Fibroblast of lung (primary cell): ENCODE measurements around the gene SLC25A5. TPM values are rescaled to one million over a fixed set of nuclear protein-coding genes. Genes with fewer than 3 reads are reported as not detected.

ENCODE experiments used
- DNase-seq, 2 donors: peaks; one replicate each; pipeline versions ENCODE4 v3.0.0 to v3.0.0-alpha.2; 2010; ENCODE audit warnings: low read depth in 2 of 2
- H2AFZ ChIP-seq: 2 replicates; pipeline ENCODE4 v1.5.1; 2012; ENCODE audit warnings: low read length, control low read depth, inconsistent platforms
- H3K27ac ChIP-seq: 2 replicates; pipeline ENCODE4 v1.5.1; 2011; ENCODE audit warnings: low read length, control low read depth; ENCODE audit not compliant: insufficient read depth
- H3K27me3 ChIP-seq: 2 replicates; pipeline ENCODE4 v1.5.1; 2011; ENCODE audit warnings: mild to moderate bottlenecking, low read length; ENCODE audit not compliant: control insufficient read depth, insufficient read depth
- H3K36me3 ChIP-seq: 2 replicates; pipeline ENCODE4 v1.5.1; 2011; ENCODE audit warnings: low read length; ENCODE audit not compliant: control insufficient read depth, insufficient read depth
- H3K4me1 ChIP-seq: 2 replicates; pipeline ENCODE4 v1.5.1; 2011; ENCODE audit warnings: low read length; ENCODE audit not compliant: control insufficient read depth, insufficient read depth; ENCODE audit errors: extremely low read depth
- H3K4me2 ChIP-seq: 2 replicates; pipeline ENCODE4 v1.5.1; 2011; ENCODE audit warnings: low read length, control low read depth; ENCODE audit not compliant: insufficient read depth; ENCODE audit errors: extremely low read depth
- H3K4me3 ChIP-seq, 4 experiments: fragments of 200-600 bp in 1 of 4; sonication (generic) in 1 of 4; replicated peaks in 1 of 4; 2 replicates each; pipeline ENCODE4 v1.5.1; 2011 to 2016; ENCODE audit warnings: low read length in 4 of 4, low read depth in 3 of 4, mild to moderate bottlenecking in 3 of 4, control low read depth in 2 of 4, inconsistent platforms in 1 of 4, mixed read lengths in 1 of 4; ENCODE audit not compliant: insufficient read depth in 1 of 4; ENCODE audit errors: control extremely low read depth in 1 of 4
- H3K79me2 ChIP-seq: 2 replicates; pipeline ENCODE4 v1.5.1; 2012; ENCODE audit warnings: mild to moderate bottlenecking, low read length, inconsistent platforms; ENCODE audit not compliant: control insufficient read depth, insufficient read depth
- H3K9ac ChIP-seq: 2 replicates; pipeline ENCODE4 v1.5.1; 2011; ENCODE audit warnings: mild to moderate bottlenecking, low read length, control low read depth; ENCODE audit not compliant: insufficient read depth
- H3K9me3 ChIP-seq: 2 replicates; pipeline ENCODE4 v1.5.1; 2012; ENCODE audit warnings: low read depth, low read length; ENCODE audit not compliant: control insufficient read depth, insufficient read depth
- H4K20me1 ChIP-seq: 2 replicates; pipeline ENCODE4 v1.5.1; 2011; ENCODE audit warnings: low read length; ENCODE audit not compliant: control insufficient read depth, insufficient read depth; ENCODE audit errors: extremely low read depth
- EZH2 ChIP-seq: IDR thresholded peaks from 2 replicates; pipeline ENCODE4 v1.5.1; 2012; ENCODE audit warnings: low read length, control low read depth, mild to moderate bottlenecking; ENCODE audit errors: missing control alignments
- polyA plus RNA-seq, 2 donors: library from polyadenylated mRNA; depleted of rRNA in 1 of 2; stranded (reverse) in 1 of 2; unstranded in 1 of 2; fragments of >200 nt; gene quantifications; 2 replicates each; pipeline ENCODE4 v1.2.1, GENCODE V29; 2011 to 2012; ENCODE audit warnings: missing spikeins in 1 of 2
- total RNA-seq: library from RNA; depleted of rRNA; stranded (reverse); fragments of >200 nt; gene quantifications from 2 replicates; pipeline ENCODE4 v1.2.1, GENCODE V29; 2014
- TF ChIP-seq, protein P1 (sequence below), 2 donors: IDR thresholded peaks in 1 of 2; conservative IDR thresholded peaks in 1 of 2; 1 replicate in 1 of 2; 2 replicates in 1 of 2; pipeline ENCODE4 v1.5.1; 2011 to 2012; ENCODE audit warnings: low read length in 2 of 2, control low read depth in 1 of 2, inconsistent platforms in 1 of 2, low read depth in 1 of 2, mild to moderate bottlenecking in 1 of 2

Gene SLC25A5
- total and polyA plus RNA-seq, 2 donors (not counting 1 experiment from before 2014, with no cell fraction given): 157 to 255 TPM

DNA sequence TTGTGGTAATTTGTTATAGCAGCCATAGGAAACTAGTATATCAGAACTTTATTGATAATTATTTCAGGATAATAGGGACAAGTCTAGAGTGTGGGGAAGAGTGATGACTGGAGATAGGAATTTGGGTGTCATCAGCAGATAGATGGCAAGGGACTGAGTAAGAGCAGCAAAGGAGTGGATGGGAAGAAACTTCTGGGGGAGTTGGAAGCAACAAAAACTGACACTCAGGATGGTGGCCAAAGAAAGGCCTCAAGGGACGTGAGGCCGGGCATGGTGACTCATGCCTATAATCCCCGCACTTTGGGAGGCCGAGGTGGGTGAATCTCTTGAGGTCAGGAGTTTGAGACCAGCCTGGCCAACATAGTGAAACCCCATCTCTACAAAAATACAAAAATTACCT lies 9.1 kb upstream of the SLC25A5 start:
- no peak overlapping the region for H3K27ac ChIP-seq

GRCh38 chrX:119465555-119465954 lies 2.7 kb upstream of the SLC25A5 start:
- Histone ChIP-seq H3K4me2 (no peak overlapping the region), H3K79me2 (peaks cover 7% of the 10 kb centered on the region), H3K9ac (no peak overlapping the region), H3K27me3 (no peaks in the 10 kb centered on the region), H3K4me1 (no peaks in the 10 kb centered on the region), H3K9me3 (no peaks in the 10 kb centered on the region), H3K4me3 (no peak overlapping the region), H3K27ac (no peak overlapping the region), H3K36me3 (no peaks in the 10 kb centered on the region), H2AFZ (no peak overlapping the region), H4K20me1 (no peaks in the 10 kb centered on the region)
- TF ChIP-seq, protein P1, sequence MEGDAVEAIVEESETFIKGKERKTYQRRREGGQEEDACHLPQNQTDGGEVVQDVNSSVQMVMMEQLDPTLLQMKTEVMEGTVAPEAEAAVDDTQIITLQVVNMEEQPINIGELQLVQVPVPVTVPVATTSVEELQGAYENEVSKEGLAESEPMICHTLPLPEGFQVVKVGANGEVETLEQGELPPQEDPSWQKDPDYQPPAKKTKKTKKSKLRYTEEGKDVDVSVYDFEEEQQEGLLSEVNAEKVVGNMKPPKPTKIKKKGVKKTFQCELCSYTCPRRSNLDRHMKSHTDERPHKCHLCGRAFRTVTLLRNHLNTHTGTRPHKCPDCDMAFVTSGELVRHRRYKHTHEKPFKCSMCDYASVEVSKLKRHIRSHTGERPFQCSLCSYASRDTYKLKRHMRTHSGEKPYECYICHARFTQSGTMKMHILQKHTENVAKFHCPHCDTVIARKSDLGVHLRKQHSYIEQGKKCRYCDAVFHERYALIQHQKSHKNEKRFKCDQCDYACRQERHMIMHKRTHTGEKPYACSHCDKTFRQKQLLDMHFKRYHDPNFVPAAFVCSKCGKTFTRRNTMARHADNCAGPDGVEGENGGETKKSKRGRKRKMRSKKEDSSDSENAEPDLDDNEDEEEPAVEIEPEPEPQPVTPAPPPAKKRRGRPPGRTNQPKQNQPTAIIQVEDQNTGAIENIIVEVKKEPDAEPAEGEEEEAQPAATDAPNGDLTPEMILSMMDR (conservative IDR thresholded peaks at IDR 0.05 in 1 of 2, IDR thresholded peaks at IDR 0.05 in 1 of 2; ENCODE audit: low read depth in 1 of 2, low read length in 2 of 2): no peak
- TF ChIP-seq EZH2: no peak
- no peak for DNase-seq

More for the DNA sequence above, 9.1 kb upstream of the SLC25A5 start:
- no peak overlapping the region for H3K9ac ChIP-seq
- H4K20me1 ChIP-seq: no peaks in the 10 kb centered on the region
- H3K36me3 ChIP-seq: no peaks in the 10 kb centered on the region
- DNase-seq: no peak
- H2AFZ ChIP-seq: no peak overlapping the region
- no peaks in the 10 kb centered on the region for H3K79me2 ChIP-seq
- no peaks in the 10 kb centered on the region for H3K4me1 ChIP-seq
- H3K27me3 ChIP-seq: no peaks in the 10 kb centered on the region
- no peak overlapping the region for H3K4me3 ChIP-seq
- H3K4me2 ChIP-seq: no peak overlapping the region
- H3K9me3 ChIP-seq: no peaks in the 10 kb centered on the region
- TF ChIP-seq, protein P1 (conservative IDR thresholded peaks at IDR 0.05 in 1 of 2, IDR thresholded peaks at IDR 0.05 in 1 of 2; ENCODE audit: low read depth in 1 of 2, low read length in 2 of 2): no peak
- no peak for TF ChIP-seq EZH2

GRCh38 chrX:119466970-119467369 lies 1.3 kb upstream of the SLC25A5 start:
- no peak overlapping the region for H2AFZ ChIP-seq
- H3K9me3 ChIP-seq: no peaks in the 10 kb centered on the region
- H3K79me2 ChIP-seq: peaks cover 7% of the 10 kb centered on the region
- no peaks in the 10 kb centered on the region for H3K27me3 ChIP-seq
- H4K20me1 ChIP-seq: no peaks in the 10 kb centered on the region
- no peak overlapping the region for H3K4me3 ChIP-seq
- H3K9ac ChIP-seq: no peak overlapping the region
- no peak for TF ChIP-seq EZH2
- TF ChIP-seq, protein P1 (conservative IDR thresholded peaks at IDR 0.05 in 1 of 2, IDR thresholded peaks at IDR 0.05 in 1 of 2; ENCODE audit: low read depth in 1 of 2, low read length in 2 of 2): no peak
- no peak overlapping the region for H3K27ac ChIP-seq
- H3K4me1 ChIP-seq: no peaks in the 10 kb centered on the region
- H3K4me2 ChIP-seq: no peak overlapping the region
- no peaks in the 10 kb centered on the region for H3K36me3 ChIP-seq
- DNase-seq: no peak
